Stimulated activated CD8-positive, alpha-beta memory T cell treated with anti-CD3 and anti-CD28 coated beads, Interleukin-12 subunit alpha, Interleukin-12 subunit beta, amount 100 ng/mL, for 1 hour (primary cell): ENCODE results near the gene SH2D3A.
A peak's percentile ranks its signal among the peaks of the same experiment; 100 is the strongest.
"Not testable (repeated sequence)": the region's sequence is repeated elsewhere in the genome, so short reads cannot be mapped to it uniquely, and the experiment has no call there.

Source experiments
- DNase-seq: peaks from one replicate; pipeline ENCODE4 v3.0.0-alpha.2; 2020; ENCODE audit warnings: low read depth

The SH2D3A gene

GRCh38 chr19:6767357-6768235, at the start of gene SH2D3A:
TSS of gene SH2D3A (minus strand) at chr19:6767435. CDS start at chr19:6763748, 3,687 bp downstream.
- peak; percentile 90 for DNase-seq

GRCh38 chr19:6813659-6814058, 46.4 kb upstream of the SH2D3A start:
- no peak for DNase-seq

GRCh38 chr19:6812612-6813011, 45.4 kb upstream of the SH2D3A start:
- no peak for DNase-seq

- DNase-seq, result no peak
These were observed 44.7 kb upstream of the SH2D3A start for GRCh38 chr19:6811906-6812305.

GRCh38 chr19:6811378-6811777, 44.1 kb upstream of the SH2D3A start:
- DNase-seq, result no peak

- no peak for DNase-seq
These were observed 42.0 kb upstream of the SH2D3A start for GRCh38 chr19:6809262-6809661.

- DNase-seq, result no peak
These were observed 41.3 kb upstream of the SH2D3A start for GRCh38 chr19:6808494-6808893.

GRCh38 chr19:6807291-6807690, 40.1 kb upstream of the SH2D3A start:
- DNase-seq, result no peak

GRCh38 chr19:6806488-6806887, 39.3 kb upstream of the SH2D3A start:
- DNase-seq, result no peak

GRCh38 chr19:6803036-6803404, 35.8 kb upstream of the SH2D3A start:
- DNase-seq, result no peak

GRCh38 chr19:6802336-6803035, 35.3 kb upstream of the SH2D3A start:
- DNase-seq, result peak; percentile 63

- peak; percentile 69 for DNase-seq
These were observed 34.4 kb upstream of the SH2D3A start for GRCh38 chr19:6801485-6802086.

- no peak for DNase-seq
These were observed 33.8 kb upstream of the SH2D3A start for GRCh38 chr19:6800991-6801484.

GRCh38 chr19:6800160-6800790, 33.0 kb upstream of the SH2D3A start:
- not testable (repeated sequence) for DNase-seq

- DNase-seq, result no peak
These were observed 30.4 kb upstream of the SH2D3A start for GRCh38 chr19:6797646-6798045.

GRCh38 chr19:6796278-6796677, 29.0 kb upstream of the SH2D3A start:
- DNase-seq, result no peak

- DNase-seq, result no peak
These were observed 27.6 kb upstream of the SH2D3A start for GRCh38 chr19:6794686-6795431.

- no peak for DNase-seq
These were observed 26.7 kb upstream of the SH2D3A start for GRCh38 chr19:6793973-6794372.

GRCh38 chr19:6793411-6793810, 26.2 kb upstream of the SH2D3A start:
- no peak for DNase-seq

GRCh38 chr19:6791237-6791636, 24.0 kb upstream of the SH2D3A start:
- DNase-seq, result no peak
